MCF 10A (cell line): ENCODE data around the gene MYO9B. TPM values are rescaled to one million over a fixed set of nuclear protein-coding genes. Genes with fewer than 3 reads are reported as not detected.

ENCODE experiments used
- BruUV-seq: library from RNA; stranded (reverse); fragments of 400-500 nt; replicated peaks from 2 replicates; lab custom pipeline; 2021; lab: Mats Ljungman, UMichigan
- CTCF ChIA-PET: fragments of 300-600 bp; sonication (Branson Sonifier 250); formaldehyde crosslinking; extraction: SDS; loops from one replicate; lab custom pipeline; 2021; ENCODE audit warnings: antibody characterized with exemption, inconsistent platforms; lab: Yijun Ruan, JAX
- POLR2A ChIA-PET: fragments of 300-600, 350-650 bp; sonication (Branson Sonifier 250); formaldehyde crosslinking; extraction: SDS; loops from one replicate; lab custom pipeline; 2020; ENCODE audit warnings: antibody characterized with exemption, inconsistent platforms; lab: Yijun Ruan, JAX
- DNase-seq: peaks from one replicate; pipeline ENCODE4 v3.0.0-alpha.2; 2018; ENCODE audit not compliant: unreplicated experiment
- H3K27ac Mint-ChIP-seq: one replicate; pipeline ENCODE4 v1.8.0; 2022; ENCODE audit warnings: mild to moderate bottlenecking, low read depth, mixed read lengths; ENCODE audit not compliant: unreplicated experiment
- H3K27me3 Mint-ChIP-seq: one replicate; pipeline ENCODE4 v1.8.0; 2022; ENCODE audit warnings: mixed read lengths; ENCODE audit not compliant: insufficient read depth, unreplicated experiment
- H3K36me3 Mint-ChIP-seq: one replicate; pipeline ENCODE4 v1.8.0; 2022; ENCODE audit warnings: mild to moderate bottlenecking, moderate library complexity, mixed read lengths; ENCODE audit not compliant: insufficient read depth, unreplicated experiment
- H3K4me1 Mint-ChIP-seq: one replicate; pipeline ENCODE4 v1.8.0; 2022; ENCODE audit warnings: mixed read lengths; ENCODE audit not compliant: insufficient read depth, unreplicated experiment
- H3K4me3 Mint-ChIP-seq: one replicate; pipeline ENCODE4 v1.8.0; 2022; ENCODE audit warnings: mild to moderate bottlenecking, moderate library complexity, mixed read lengths; ENCODE audit not compliant: unreplicated experiment
- H3K9me3 Mint-ChIP-seq: one replicate; pipeline ENCODE4 v1.8.0; 2022; ENCODE audit warnings: mixed read lengths; ENCODE audit not compliant: unreplicated experiment
- intact Hi-C: fragments of 100-400 bp; cut with micrococcal nuclease; formaldehyde crosslinking; loops from 2 replicates; pipeline ENCODE4 v1.14.1; 2022
- total RNA-seq: library from RNA; stranded (reverse); gene quantifications from 2 replicates; pipeline ENCODE4 v1.2.3, GENCODE V29; 2022
- TF ChIP-seq, protein P1 (sequence below): fragments of 200-600 bp; IDR thresholded peaks from one replicate; pipeline ENCODE4 v1.8.0; 2022; ENCODE audit warnings: antibody characterized with exemption, mild to moderate bottlenecking; ENCODE audit not compliant: unreplicated experiment

Gene MYO9B
- total RNA-seq, 1 experiment from 2014 or later, result 43.5 TPM

GRCh38 chr19:17069193-17069592 lies 6.4 kb upstream of the MYO9B start:
- no peak overlapping the region for H3K27ac Mint-ChIP-seq
- H3K27me3 Mint-ChIP-seq, result no peaks in the 10 kb centered on the region
- TF ChIP-seq, protein P1, sequence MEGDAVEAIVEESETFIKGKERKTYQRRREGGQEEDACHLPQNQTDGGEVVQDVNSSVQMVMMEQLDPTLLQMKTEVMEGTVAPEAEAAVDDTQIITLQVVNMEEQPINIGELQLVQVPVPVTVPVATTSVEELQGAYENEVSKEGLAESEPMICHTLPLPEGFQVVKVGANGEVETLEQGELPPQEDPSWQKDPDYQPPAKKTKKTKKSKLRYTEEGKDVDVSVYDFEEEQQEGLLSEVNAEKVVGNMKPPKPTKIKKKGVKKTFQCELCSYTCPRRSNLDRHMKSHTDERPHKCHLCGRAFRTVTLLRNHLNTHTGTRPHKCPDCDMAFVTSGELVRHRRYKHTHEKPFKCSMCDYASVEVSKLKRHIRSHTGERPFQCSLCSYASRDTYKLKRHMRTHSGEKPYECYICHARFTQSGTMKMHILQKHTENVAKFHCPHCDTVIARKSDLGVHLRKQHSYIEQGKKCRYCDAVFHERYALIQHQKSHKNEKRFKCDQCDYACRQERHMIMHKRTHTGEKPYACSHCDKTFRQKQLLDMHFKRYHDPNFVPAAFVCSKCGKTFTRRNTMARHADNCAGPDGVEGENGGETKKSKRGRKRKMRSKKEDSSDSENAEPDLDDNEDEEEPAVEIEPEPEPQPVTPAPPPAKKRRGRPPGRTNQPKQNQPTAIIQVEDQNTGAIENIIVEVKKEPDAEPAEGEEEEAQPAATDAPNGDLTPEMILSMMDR, result no peak
- peaks cover 10% of the 10 kb centered on the region for H3K36me3 Mint-ChIP-seq
- no peaks in the 10 kb centered on the region for H3K9me3 Mint-ChIP-seq
- no peak for DNase-seq
- intact Hi-C loops, result loop anchor here (10.0 kb wide), 1 partner anchor 396 kb away; the partner anchor contains the start of gene NXNL1
- H3K4me3 Mint-ChIP-seq, result no peak overlapping the region
- ChIA-PET CTCF (interaction anchor here (0.6 to 2.2 kb wide), 6 partner anchors 11 to 214 kb away, joined by 3 to 13 read pairs (median 4); partner anchors contain the start of gene OCEL1), POLR2A (interaction anchor here (0.6 to 1.1 kb wide), 2 partner anchors 211 to 236 kb away, joined by 3 to 6 read pairs; partner anchors contain the start of gene MRPL34)
- BruUV-seq, result no TSS peak
- peaks cover 10% of the 10 kb centered on the region for H3K4me1 Mint-ChIP-seq

DNA sequence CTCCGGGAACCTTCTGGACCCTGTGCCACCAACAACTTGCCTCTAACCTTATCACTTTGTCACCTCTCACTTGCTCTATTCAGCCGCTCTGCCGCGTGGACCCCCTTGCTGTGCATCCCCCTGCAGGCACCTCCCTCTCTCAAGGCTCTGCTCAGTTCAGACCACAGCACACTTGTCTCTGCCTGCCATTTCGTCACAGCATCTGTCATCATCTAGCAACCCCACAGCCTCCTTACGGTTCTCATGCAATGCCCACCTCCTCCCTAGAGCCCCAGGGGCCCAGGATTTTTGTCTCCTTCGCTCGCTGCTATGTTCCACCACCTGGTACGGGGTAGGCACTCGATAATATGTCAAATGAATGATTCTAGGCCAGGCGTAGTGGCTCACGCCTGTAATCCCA lies 5.2 kb upstream of the MYO9B start:
- no TSS peak for BruUV-seq
- ChIA-PET CTCF (interaction anchor here (0.9 kb wide), 1 partner anchor 213 kb away, joined by 3 read pairs; no protein-coding TSS in a partner anchor), POLR2A (no interaction called here)
- TF ChIP-seq, protein P1, result no peak
- intact Hi-C loops, result loop anchor here (10.0 kb wide), 1 partner anchor 154 kb away; the partner anchor contains the start of gene OCEL1
- Mint-ChIP-seq H3K4me3 (no peak overlapping the region), H3K27me3 (no peaks in the 10 kb centered on the region), H3K4me1 (peaks cover 10% of the 10 kb centered on the region), H3K36me3 (peaks cover 10% of the 10 kb centered on the region), H3K27ac (no peak overlapping the region), H3K9me3 (no peaks in the 10 kb centered on the region)
- no peak for DNase-seq

DNA sequence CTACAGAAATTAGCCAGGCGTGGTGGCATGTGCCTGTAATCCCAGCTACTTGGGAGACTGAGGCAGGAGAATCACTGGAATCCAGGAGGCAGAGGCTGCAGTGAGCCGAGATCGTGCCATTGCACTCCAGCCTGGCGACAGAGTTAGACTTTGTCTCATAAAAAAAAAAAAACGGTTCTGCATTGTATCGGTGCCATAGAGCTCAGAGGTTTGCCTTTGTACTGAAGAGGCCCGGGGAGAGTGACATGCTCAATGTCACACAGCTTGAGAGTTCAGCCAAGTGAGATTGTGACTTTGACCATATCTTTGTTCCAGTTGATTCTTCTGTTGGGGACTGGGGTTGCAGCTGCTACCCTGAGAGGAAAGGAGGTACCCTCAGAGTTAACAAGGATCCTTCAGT lies 4.7 kb upstream of the MYO9B start:
- Mint-ChIP-seq H3K4me3 (no peak overlapping the region), H3K4me1 (peaks cover 10% of the 10 kb centered on the region), H3K36me3 (peaks cover 9% of the 10 kb centered on the region), H3K9me3 (no peaks in the 10 kb centered on the region), H3K27me3 (no peaks in the 10 kb centered on the region), H3K27ac (no peak overlapping the region)
- POLR2A ChIA-PET, result no interaction called here
- no TSS peak for BruUV-seq
- CTCF ChIA-PET, result interaction anchor here (0.7 kb wide), 1 partner anchor 440 kb away, joined by 3 read pairs; no protein-coding TSS in a partner anchor
- TF ChIP-seq, protein P1, result no peak
- no peak for DNase-seq
- intact Hi-C loops, result loop anchor here (10.0 kb wide), 1 partner anchor 154 kb away; the partner anchor contains the start of gene OCEL1

DNA sequence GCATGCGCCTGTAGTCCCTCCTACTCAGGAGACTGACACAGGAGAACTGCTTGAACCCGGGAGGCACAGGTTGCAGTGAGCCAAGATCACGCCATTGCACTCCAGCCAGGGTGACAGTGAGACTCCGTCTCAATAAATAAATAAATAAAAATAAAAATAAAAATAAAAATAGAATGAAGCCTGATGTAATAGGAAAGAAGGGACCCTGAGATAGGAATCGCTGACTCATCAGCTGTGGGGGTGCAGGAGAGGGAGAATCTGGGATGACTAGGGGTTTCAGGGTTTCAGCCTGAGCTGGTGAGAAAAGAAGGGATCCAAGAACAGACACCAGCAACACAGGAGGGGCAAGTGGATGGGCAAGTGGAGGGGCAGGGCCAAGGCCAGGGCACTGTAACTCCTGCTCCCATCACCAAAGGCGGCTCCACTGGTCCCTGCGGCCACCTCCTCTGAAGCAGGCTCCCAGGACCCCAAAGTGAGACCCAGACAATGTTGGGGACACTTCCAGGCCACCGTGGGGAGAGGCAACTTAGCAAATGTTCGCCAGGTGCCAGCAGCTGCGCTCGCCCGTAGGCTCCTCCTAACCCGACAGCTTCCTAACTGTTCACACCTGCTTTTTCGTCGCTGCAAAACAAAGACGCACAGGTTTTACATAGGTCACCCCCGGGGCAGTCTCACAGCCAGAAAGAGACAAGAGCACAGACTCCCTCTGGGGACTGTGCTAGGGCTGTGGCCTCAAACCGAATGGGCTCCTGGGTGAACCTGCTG lies 1.5 kb upstream of the MYO9B start:
- ChIA-PET POLR2A (interaction anchor here (0.6 to 3.8 kb wide), 10 partner anchors 10 to 578 kb away, joined by 3 to 12 read pairs (median 4); partner anchors contain the start of genes BABAM1, CALR3, OCEL1 and USE1), CTCF (interaction anchor here (0.5 to 0.7 kb wide), 3 partner anchors 162 to 302 kb away, joined by 3 to 4 read pairs (median 4); no protein-coding TSS in a partner anchor)
- Mint-ChIP-seq H3K4me3 (peak overlapping the region; percentile 95), H3K27me3 (no peaks in the 10 kb centered on the region), H3K27ac (peak overlapping the region; percentile 88), H3K9me3 (no peaks in the 10 kb centered on the region), H3K4me1 (peaks cover 26% of the 10 kb centered on the region), H3K36me3 (no peaks in the 10 kb centered on the region)
- intact Hi-C loops, result loop anchor here (10.0 kb wide), 1 partner anchor 151 kb away; the partner anchor contains the start of gene OCEL1
- TF ChIP-seq, protein P1, result no peak
- DNase-seq, result no peak
- no TSS peak for BruUV-seq
